ENCODE measurements around the gene AUTS2. TPM values are rescaled to one million over a fixed set of nuclear protein-coding genes. Genes with fewer than 3 reads are reported as not detected.

AUTS2 gene
- total and polyA plus RNA-seq, 2 donors (not counting 1 experiment from before 2014, with no cell fraction given), result 0.60 to 9.1 TPM

GRCh38 chr7:70056363-70056762, 458.1 kb downstream of the AUTS2 start:
- Histone ChIP-seq H3K36me3 (ENCODE audit: control insufficient read depth, insufficient read depth, low read length) (no peaks in the 10 kb centered on the region), H3K4me2 (ENCODE audit: extremely low read depth, insufficient read depth, low read length) (no peak overlapping the region), H3K4me3 (replicated peaks in 1 of 4; ENCODE audit: control extremely low read depth in 1 of 4, insufficient read depth in 1 of 4, low read depth in 3 of 4, low read length in 4 of 4) (no peak overlapping the region), H3K27me3 (ENCODE audit: control insufficient read depth, insufficient read depth, low read length) (no peaks in the 10 kb centered on the region), H3K4me1 (ENCODE audit: control insufficient read depth, extremely low read depth, insufficient read depth, low read length) (no peaks in the 10 kb centered on the region), H4K20me1 (ENCODE audit: control insufficient read depth, extremely low read depth, insufficient read depth, low read length) (no peaks in the 10 kb centered on the region), H3K9me3 (ENCODE audit: control insufficient read depth, insufficient read depth, low read depth, low read length) (no peaks in the 10 kb centered on the region), H3K9ac (ENCODE audit: insufficient read depth, low read length) (no peak overlapping the region), H3K27ac (ENCODE audit: insufficient read depth, low read length) (no peak overlapping the region), H3K79me2 (ENCODE audit: control insufficient read depth, insufficient read depth, low read length) (no peaks in the 10 kb centered on the region), H2AFZ (ENCODE audit: low read length) (no peak overlapping the region)
- no peak for DNase-seq (ENCODE audit: low read depth in 2 of 2)
- TF ChIP-seq EZH2 (IDR thresholded peaks at IDR 0.05; ENCODE audit: low read length, missing control alignments) (no peak), CTCF (conservative IDR thresholded peaks at IDR 0.05 in 1 of 2, IDR thresholded peaks at IDR 0.05 in 1 of 2; ENCODE audit: low read depth in 1 of 2, low read length in 2 of 2) (no peak)

- Histone ChIP-seq H3K27ac (ENCODE audit: insufficient read depth, low read length) (no peak overlapping the region), H2AFZ (ENCODE audit: low read length) (no peak overlapping the region), H3K4me2 (ENCODE audit: extremely low read depth, insufficient read depth, low read length) (no peak overlapping the region), H3K36me3 (ENCODE audit: control insufficient read depth, insufficient read depth, low read length) (no peaks in the 10 kb centered on the region), H3K27me3 (ENCODE audit: control insufficient read depth, insufficient read depth, low read length) (no peaks in the 10 kb centered on the region), H3K9ac (ENCODE audit: insufficient read depth, low read length) (no peak overlapping the region), H3K4me1 (ENCODE audit: control insufficient read depth, extremely low read depth, insufficient read depth, low read length) (no peaks in the 10 kb centered on the region), H3K4me3 (replicated peaks in 1 of 4; ENCODE audit: control extremely low read depth in 1 of 4, insufficient read depth in 1 of 4, low read depth in 3 of 4, low read length in 4 of 4) (no peak overlapping the region), H4K20me1 (ENCODE audit: control insufficient read depth, extremely low read depth, insufficient read depth, low read length) (no peaks in the 10 kb centered on the region), H3K79me2 (ENCODE audit: control insufficient read depth, insufficient read depth, low read length) (no peaks in the 10 kb centered on the region), H3K9me3 (ENCODE audit: control insufficient read depth, insufficient read depth, low read depth, low read length) (no peaks in the 10 kb centered on the region)
- TF ChIP-seq CTCF (conservative IDR thresholded peaks at IDR 0.05 in 1 of 2, IDR thresholded peaks at IDR 0.05 in 1 of 2; ENCODE audit: low read depth in 1 of 2, low read length in 2 of 2) (no peak), EZH2 (IDR thresholded peaks at IDR 0.05; ENCODE audit: low read length, missing control alignments) (no peak)
- no peak for DNase-seq (ENCODE audit: low read depth in 2 of 2)
These were observed 462.2 kb downstream of the AUTS2 start for GRCh38 chr7:70060298-70061068.

GRCh38 chr7:70063371-70063770, 465.1 kb downstream of the AUTS2 start:
- Histone ChIP-seq H4K20me1 (ENCODE audit: control insufficient read depth, extremely low read depth, insufficient read depth, low read length) (no peaks in the 10 kb centered on the region), H2AFZ (ENCODE audit: low read length) (no peak overlapping the region), H3K36me3 (ENCODE audit: control insufficient read depth, insufficient read depth, low read length) (no peaks in the 10 kb centered on the region), H3K4me2 (ENCODE audit: extremely low read depth, insufficient read depth, low read length) (no peak overlapping the region), H3K4me3 (replicated peaks in 1 of 4; ENCODE audit: control extremely low read depth in 1 of 4, insufficient read depth in 1 of 4, low read depth in 3 of 4, low read length in 4 of 4) (no peak overlapping the region), H3K9me3 (ENCODE audit: control insufficient read depth, insufficient read depth, low read depth, low read length) (no peaks in the 10 kb centered on the region), H3K4me1 (ENCODE audit: control insufficient read depth, extremely low read depth, insufficient read depth, low read length) (no peaks in the 10 kb centered on the region), H3K27ac (ENCODE audit: insufficient read depth, low read length) (no peak overlapping the region), H3K27me3 (ENCODE audit: control insufficient read depth, insufficient read depth, low read length) (no peaks in the 10 kb centered on the region), H3K79me2 (ENCODE audit: control insufficient read depth, insufficient read depth, low read length) (no peaks in the 10 kb centered on the region), H3K9ac (ENCODE audit: insufficient read depth, low read length) (no peak overlapping the region)
- TF ChIP-seq CTCF (conservative IDR thresholded peaks at IDR 0.05 in 1 of 2, IDR thresholded peaks at IDR 0.05 in 1 of 2; ENCODE audit: low read depth in 1 of 2, low read length in 2 of 2), result no peak
- TF ChIP-seq EZH2 (IDR thresholded peaks at IDR 0.05; ENCODE audit: low read length, missing control alignments), result no peak
- DNase-seq (ENCODE audit: low read depth in 2 of 2), result no peak
